Activated CD4-positive, alpha-beta T cell treated with anti-CD3 and anti-CD28 coated beads for 24 hours (primary cell): ENCODE data around the gene GIGYF1.
"Not testable (repeated sequence)": the region's sequence is repeated elsewhere in the genome, so short reads cannot be mapped to it uniquely, and the experiment has no call there.

Experiments used
- DNase-seq, 2 donors: peaks; one replicate each; pipeline ENCODE4 v3.0.0-alpha.2; 2020; ENCODE audit warnings: low read depth in 2 of 2

GIGYF1 gene, protein sequence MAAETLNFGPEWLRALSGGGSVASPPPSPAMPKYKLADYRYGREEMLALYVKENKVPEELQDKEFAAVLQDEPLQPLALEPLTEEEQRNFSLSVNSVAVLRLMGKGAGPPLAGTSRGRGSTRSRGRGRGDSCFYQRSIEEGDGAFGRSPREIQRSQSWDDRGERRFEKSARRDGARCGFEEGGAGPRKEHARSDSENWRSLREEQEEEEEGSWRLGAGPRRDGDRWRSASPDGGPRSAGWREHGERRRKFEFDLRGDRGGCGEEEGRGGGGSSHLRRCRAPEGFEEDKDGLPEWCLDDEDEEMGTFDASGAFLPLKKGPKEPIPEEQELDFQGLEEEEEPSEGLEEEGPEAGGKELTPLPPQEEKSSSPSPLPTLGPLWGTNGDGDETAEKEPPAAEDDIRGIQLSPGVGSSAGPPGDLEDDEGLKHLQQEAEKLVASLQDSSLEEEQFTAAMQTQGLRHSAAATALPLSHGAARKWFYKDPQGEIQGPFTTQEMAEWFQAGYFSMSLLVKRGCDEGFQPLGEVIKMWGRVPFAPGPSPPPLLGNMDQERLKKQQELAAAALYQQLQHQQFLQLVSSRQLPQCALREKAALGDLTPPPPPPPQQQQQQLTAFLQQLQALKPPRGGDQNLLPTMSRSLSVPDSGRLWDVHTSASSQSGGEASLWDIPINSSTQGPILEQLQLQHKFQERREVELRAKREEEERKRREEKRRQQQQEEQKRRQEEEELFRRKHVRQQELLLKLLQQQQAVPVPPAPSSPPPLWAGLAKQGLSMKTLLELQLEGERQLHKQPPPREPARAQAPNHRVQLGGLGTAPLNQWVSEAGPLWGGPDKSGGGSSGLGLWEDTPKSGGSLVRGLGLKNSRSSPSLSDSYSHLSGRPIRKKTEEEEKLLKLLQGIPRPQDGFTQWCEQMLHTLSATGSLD (N-terminal part only)

DNA sequence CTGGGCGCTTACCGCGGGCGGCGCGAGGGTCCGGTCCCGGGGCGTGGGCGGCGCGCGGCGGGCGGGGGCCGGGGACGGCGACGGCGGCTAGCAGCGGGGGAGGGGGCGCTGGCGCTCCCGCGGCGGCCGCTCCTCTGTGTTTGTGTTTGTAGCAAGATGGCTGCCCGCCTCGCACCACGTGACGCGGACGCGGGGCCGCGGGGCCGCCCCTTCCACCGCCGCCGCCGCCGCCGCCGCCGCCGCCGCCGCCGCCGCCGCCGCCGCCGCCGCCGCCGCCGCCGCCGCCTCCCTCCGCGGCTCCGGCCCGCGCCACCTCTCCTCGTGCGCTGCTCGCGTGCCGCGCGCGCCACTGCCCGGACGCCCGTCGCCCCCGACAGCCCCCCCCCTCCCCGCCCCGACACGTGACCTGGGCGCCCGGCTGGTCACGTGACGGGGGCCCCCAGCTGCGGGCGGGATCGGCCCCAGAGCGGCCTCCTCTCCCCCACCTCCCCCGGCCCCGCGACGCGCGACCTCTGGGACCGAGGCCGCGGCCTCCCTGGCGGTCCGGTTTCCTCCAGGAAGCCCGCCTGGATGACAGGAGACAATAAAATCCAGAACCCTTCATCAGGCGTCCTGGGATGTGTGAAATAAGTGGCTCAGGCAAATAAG is at the start of gene GIGYF1:
Gene GIGYF1, minus strand, starts transcription at position 153 of the 648 bp plus-strand sequence. CDS start 6,012 bp downstream, outside the sequence.
- no peak for DNase-seq

DNA sequence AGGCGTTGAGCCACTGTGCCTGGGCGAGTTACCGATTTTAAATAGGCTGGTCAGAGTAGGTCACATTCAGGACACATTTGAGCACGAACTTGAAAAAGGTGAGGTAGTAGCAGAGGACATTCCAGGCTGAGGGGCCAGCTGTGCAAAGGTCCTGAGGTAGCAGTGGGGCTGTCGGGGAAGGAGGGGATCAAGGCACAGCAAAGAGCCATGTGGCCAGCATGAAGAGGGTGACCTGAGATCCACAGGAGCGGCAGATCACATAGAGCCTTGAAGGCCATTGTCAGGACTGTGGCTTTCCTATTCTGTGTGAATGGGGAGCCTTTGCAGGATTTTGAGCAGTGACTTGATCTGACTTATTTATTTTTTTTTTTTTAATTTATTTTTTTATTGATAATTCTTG is 45.9 kb upstream of the GIGYF1 start:
- no peak for DNase-seq

DNA sequence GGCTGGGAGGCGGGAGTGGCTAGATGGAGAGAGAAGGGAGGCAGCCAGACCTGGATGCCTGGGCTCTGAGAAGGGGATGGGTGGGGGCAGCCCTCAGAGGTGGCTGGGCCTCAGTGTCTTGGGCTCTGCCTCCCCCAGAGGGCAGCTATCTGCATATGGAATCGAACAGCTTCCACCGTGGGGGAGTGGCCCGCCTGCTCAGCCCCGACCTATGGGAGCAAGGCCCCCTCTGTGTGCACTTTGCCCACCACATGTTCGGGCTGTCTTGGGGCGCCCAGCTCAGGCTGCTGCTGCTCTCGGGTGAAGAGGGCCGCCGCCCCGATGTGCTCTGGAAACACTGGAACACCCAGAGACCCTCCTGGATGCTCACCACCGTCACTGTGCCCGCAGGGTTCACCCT is 42.6 kb upstream of the GIGYF1 start:
- no peak for DNase-seq

DNA sequence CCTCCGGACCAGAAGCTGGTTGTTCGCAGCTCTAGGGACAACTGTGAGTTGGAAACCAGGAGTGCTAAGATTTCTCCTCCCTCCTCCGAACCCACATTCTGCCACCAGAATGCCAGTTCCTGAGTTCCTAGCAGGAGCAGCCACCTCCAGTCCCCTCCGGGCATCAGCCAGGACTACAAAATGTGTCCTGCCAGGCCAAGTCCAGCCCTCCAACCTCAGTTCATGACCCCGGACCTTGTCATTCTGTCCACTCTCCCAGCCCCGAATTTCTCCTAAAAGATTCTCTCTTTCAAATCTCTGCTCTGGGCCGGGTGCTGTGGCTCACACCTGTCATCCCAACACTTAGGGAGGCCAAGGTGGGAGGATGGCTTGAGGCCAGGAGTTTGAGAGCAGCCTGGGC is 41.7 kb upstream of the GIGYF1 start:
- DNase-seq, result no peak

DNA sequence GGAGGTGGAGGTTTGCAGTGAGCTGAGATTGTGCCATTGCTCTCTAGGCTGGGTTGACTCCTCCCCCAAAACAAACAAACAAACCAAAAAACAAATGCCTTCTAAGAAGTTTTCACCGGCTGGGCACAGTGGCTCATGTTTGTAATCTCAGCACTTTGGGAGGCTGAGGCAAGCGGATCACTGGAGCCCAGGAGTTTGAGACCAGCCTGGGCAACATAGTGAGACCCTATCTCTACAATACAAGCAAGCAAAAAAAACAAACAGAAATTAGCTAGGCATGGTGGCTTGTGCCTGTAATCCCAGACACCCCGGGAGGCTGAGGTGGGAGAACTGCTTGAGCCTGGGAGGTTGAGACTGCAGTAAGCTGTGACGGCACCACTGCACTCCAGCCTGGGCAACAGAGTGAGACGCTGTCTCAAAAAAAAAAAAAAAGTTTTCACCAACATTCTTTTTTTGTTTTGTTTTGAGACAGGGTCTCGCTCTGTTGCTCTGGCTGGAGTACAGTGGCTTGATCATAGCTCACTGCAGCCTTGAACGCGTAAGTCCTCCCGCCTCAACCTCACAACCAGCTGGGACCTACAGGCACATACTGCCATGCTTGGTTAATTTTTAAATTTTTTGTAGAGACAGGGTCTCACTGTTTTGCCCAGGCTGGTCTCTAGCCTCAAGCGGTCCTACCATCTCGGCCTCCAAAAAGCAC is 38.0 kb upstream of the GIGYF1 start:
- no peak for DNase-seq

DNA sequence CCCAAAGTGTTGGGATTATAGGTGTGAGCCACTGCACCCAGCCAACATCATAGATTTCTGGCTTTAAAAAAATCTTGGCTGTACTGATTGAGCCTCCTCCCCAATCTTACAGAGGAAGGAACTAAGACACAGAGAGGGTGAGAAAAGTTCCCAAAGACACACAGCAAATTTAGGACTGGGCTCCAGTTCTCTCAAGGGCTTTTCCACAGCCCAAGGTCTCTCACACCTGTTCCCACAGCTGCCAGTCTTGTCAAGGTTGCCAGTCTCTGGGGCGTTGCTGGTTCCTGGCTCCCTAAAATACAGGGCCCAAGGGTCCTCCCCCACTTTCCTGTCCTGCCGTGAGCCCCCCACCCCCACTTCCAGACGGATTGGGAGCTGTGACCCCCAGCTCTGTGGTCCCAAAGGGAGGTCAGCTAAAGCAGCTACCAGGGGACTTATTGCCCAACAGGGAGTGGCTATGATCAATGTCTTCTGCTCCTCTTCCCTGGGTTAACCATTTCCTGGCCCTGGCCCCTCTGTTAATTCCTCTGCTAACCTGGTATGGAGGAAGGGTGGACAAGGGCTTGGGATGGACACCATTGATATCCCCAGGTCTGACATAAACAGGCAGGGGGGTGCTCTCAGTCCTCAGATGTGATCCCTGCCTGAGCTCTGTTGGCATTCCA is 36.2 kb upstream of the GIGYF1 start:
- no peak for DNase-seq

DNA sequence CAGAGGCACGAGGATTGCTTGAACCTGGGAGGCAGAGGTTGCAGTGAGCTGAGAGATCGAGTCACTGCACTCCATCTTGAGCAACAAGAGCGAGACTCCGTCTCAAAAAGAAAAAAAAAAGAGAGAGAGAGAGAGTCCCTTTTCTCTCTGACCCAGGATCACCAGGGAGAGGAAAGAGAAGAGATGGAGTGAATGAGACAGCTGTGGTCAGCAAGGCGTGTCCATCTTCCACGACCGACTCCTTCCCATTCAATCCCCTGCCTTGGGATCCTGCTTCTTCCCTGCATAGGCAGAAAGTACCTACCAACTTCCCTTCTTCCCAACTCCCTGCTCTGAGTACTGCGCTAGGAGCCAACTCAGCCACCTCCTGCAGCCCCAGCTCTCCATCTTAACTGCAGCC is 34.1 kb upstream of the GIGYF1 start:
- no peak for DNase-seq

DNA sequence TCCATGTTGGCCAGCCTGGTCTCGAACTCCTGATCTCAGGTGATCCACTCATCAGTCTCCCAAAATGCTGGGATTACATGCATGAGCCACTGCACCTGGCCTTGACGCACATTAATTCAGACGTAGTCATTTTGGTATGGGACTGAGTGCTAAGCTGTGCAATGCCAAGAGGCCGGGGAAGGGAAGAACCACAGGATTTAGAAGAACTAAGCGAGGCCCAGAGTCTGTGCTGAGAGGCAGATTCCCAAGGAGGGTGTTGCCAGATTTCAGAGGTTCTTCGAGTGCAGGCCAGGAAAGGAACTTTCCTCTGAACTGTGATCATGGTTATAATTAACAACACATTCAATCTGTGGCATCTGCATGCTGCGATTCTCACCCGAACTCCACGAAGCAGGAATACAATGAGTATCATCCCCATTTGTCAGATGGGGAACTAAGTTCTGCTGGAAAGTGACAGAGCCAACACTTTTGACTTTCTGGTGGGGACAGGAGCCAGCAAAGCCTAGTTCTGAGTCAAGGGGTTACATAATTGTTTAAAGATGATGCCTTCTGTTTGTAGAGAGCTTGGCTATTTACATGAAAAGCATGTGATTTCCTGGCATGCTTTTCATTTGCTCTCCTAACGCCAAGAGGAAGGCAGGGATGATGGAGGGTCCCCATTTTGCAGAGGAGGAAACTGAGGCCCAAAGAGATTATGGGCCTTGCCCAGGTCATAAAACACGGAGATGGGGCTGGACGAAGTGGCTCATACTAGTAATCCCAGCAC is 33.1 kb upstream of the GIGYF1 start:
- no peak for DNase-seq

DNA sequence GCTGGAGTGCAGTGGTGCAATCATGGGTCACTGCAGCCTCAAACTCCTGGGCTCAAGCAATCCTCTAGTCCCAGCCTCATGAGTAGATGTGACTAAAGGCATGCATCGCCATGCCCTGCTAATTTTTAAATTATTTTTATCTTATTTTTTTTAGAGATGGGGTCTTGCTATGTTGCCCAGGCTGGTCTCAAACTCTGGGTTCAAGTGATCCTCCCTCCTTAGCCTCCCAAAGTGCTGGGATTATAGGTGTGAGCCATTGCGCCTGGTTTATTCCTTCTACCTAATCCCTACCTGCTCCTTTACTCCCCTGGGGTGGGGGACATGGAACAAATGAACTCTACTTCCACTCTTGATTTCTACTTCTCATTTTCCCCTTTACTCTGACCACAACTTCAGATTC is 30.3 kb upstream of the GIGYF1 start:
- DNase-seq, result not testable (repeated sequence)

DNA sequence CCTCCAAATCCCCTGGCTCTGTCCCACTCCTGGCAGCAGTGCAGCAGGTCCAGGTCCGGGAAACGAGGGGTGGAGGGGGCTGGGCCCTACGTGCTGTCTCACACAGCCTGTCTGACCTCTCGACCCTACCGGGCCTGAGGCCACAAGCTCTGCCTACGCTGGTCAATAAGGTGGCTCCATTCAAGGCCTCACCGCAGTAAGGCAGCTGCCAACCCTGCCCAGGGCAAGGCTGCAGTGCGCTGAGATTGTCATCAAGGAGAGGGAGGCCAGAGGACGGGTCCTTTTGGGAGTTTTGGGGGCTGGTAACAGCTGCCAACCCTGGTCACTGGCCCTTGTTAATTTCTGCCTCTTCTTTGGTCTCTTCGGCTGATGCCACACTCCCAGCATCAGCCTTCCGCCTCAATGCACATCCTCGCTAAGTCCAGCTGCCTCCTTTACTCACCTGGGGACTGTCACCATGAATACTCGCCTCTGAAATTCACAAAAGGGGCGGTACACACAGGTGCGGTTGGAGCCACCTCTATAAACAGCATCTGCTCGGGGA is 29.8 kb upstream of the GIGYF1 start:
- DNase-seq, result no peak

DNA sequence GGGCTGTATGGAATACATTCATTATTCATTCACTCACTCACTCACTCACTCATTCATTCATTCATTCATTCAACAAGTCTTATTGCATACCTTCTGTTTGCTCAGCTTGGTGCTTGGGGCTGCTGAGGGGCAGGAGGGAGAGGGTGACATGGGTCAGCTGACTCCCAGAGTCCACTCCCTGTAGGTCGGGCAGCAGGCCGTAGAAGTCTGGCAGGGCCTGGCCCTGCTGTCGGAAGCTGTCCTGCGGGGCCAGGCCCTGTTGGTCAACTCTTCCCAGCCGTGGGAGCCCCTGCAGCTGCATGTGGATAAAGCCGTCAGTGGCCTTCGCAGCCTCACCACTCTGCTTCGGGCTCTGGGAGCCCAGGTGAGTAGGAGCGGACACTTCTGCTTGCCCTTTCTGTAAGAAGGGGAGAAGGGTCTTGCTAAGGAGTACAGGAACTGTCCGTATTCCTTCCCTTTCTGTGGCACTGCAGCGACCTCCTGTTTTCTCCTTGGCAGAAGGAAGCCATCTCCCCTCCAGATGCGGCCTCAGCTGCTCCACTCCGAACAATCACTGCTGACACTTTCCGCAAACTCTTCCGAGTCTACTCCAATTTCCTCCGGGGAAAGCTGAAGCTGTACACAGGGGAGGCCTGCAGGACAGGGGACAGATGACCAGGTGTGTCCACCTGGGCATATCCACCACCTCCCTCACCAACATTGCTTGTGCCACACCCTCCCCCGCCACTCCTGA is 28.6 kb upstream of the GIGYF1 start:
- DNase-seq, result no peak

DNA sequence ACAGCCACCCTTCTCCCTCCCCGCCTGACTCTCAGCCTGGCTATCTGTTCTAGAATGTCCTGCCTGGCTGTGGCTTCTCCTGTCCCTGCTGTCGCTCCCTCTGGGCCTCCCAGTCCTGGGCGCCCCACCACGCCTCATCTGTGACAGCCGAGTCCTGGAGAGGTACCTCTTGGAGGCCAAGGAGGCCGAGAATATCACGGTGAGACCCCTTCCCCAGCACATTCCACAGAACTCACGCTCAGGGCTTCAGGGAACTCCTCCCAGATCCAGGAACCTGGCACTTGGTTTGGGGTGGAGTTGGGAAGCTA is 27.4 kb upstream of the GIGYF1 start:
- no peak for DNase-seq

DNA sequence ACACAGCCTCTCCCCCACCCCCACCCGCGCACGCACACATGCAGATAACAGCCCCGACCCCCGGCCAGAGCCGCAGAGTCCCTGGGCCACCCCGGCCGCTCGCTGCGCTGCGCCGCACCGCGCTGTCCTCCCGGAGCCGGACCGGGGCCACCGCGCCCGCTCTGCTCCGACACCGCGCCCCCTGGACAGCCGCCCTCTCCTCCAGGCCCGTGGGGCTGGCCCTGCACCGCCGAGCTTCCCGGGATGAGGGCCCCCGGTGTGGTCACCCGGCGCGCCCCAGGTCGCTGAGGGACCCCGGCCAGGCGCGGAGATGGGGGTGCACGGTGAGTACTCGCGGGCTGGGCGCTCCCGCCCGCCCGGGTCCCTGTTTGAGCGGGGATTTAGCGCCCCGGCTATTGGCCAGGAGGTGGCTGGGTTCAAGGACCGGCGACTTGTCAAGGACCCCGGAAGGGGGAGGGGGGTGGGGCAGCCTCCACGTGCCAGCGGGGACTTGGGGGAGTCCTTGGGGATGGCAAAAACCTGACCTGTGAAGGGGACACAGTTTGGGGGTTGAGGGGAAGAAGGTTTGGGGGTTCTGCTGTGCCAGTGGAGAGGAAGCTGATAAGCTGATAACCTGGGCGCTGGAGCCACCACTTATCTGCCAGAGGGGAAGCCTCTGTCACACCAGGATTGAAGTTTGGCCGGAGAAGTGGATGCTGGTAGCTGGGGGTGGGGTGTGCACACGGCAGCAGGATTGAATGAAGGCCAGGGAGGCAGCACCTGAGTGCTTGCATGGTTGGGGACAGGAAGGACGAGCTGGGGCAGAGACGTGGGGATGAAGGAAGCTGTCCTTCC is 26.8 kb upstream of the GIGYF1 start:
- DNase-seq, result no peak

DNA sequence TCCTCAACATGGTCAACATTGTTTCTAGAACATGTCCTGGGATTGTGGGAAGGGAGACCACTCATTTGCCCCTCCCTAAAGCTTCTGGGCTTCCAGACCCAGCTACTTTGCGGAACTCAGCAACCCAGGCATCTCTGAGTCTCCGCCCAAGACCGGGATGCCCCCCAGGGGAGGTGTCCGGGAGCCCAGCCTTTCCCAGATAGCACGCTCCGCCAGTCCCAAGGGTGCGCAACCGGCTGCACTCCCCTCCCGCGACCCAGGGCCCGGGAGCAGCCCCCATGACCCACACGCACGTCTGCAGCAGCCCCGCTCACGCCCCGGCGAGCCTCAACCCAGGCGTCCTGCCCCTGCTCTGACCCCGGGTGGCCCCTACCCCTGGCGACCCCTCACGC is 26.2 kb upstream of the GIGYF1 start, which contains the start of gene EPO:
Gene EPO, plus strand, starts transcription at position 190 of the 392 bp plus-strand sequence. CDS start 513 bp downstream, outside the sequence.
- DNase-seq, result no peak

DNA sequence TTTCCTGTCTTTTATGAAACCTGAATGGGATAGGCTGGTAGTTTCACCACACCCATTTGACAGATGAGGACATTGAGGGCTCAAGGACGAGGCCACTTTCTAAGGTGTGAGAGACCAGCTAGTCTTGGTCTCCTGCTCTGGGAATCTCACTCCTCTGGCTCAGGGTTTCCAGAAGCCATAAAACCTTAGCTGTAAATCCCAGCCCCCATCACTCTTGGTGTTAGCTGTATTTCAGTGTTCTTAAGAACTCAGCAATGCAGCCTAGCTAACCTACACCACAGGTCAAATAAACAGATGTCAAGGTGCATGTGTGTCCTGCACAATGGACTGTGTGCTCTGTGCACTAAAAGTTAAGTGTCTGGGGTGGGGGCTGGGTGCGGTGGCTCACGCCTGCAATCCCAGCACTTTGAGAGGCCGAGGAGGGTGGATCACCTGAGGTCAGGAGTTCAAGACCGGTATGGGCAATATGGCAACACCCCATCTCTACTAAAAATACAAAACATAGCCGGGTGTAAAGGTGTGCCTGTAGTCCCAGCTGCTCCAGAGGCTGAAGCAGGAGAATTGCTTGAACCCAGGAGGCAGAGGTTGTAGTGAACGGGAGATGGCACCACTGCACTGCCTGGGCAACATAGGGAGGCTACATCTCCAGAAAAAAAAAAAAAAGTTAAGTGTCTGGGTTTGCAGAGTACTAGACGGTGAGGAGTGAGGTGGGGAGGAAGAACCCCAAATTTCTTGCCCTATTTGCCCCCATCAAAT is 25.7 kb upstream of the GIGYF1 start:
- no peak for DNase-seq

DNA sequence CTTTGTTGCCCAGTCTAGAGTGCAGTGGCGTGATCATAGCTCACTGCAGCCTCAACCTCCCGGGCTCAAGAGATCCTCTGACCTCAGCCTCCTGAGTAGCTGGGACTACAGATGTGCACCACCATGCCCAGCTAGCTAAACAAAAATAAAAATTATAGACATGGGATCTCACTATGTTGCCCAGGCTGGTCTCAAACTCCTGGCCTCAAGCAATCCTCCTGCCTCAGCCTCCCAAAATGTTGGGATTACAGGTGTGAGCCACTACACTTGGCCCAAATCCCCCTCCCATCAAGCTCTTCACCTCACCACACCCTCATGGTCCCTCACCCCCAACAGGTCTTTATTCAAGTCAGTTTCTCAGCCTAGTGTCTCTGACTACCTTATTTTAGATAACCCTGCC is 23.0 kb upstream of the GIGYF1 start:
- not testable (repeated sequence) for DNase-seq

DNA sequence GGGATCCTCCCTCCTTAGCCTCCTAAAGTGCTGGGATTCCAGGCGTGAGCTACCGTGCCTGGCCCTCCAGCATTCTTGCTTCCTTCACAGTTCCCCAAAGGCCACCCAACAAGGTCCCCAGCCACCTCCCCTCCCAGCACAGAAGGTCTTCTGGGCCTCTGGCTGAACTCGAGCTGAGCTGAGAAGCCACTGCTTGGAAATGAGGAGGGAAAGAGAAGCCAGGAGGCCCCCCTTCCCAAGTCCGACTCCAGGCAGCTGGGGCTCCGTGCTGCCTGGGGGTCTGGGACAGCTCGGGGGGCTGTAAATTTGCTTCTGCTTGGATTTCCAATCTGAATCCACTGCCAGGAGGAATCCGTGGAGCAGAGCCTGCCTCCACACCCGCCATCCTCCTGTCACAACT is 20.7 kb upstream of the GIGYF1 start:
- DNase-seq, result no peak

DNA sequence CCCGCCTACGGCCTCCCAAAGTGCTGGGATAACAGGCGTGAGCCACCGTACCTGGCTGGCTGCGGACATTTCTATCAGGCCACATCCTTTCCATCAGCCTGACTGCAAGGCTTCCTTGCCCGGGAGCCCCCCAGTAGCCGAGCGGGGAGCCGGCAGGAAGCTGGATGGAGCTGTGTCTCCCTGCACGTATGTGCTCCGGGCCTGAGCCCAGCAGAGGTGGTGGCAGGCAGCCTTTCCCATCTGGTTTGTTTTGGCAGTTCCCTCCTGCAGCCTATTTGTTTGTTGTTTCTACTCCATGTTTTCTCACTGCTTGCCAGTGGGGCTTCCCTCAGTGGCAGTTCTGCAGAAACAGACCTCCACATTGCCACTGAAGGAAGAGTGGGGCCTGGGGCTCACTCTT is 17.3 kb upstream of the GIGYF1 start:
- DNase-seq, result no peak
